H1 (cell line): ENCODE results near the gene ASB1. TPM values are rescaled to one million over a fixed set of nuclear protein-coding genes. Genes with fewer than 3 reads are reported as not detected.

Experiments
- CTCF ChIA-PET: fragments of 300-600 bp; sonication (Branson Sonifier 250); formaldehyde crosslinking; loops from one replicate; lab custom pipeline; 2021; ENCODE audit not compliant: partially characterized antibody; lab: Charles Lee
- POLR2A ChIA-PET: fragments of 300-600 bp; sonication (Branson Sonifier 250); formaldehyde crosslinking; loops from one replicate; lab custom pipeline; 2021; ENCODE audit warnings: inconsistent platforms; ENCODE audit not compliant: partially characterized antibody; lab: Charles Lee
- DNase-seq, 2 experiments: peaks; one replicate each; pipeline versions ENCODE4 v3.0.0 to v3.0.0-alpha.2; 2010 to 2022; ENCODE audit warnings: low spot score in 2 of 2, low read depth in 1 of 2, mixed read lengths in 1 of 2
- FAIRE-seq: peaks from 2 replicates; lab custom pipeline; 2011; peaks lifted over from hg19 to GRCh38; lab: Jason Lieb, UNC
- H2AFZ ChIP-seq: 2 replicates; pipeline ENCODE4 v1.8.1; 2012; ENCODE audit warnings: low read length, inconsistent platforms
- H2AK5ac ChIP-seq: 2 replicates; pipeline ENCODE4 v1.6.1; 2013; ENCODE audit warnings: low read depth, low read length
- H2BK120ac ChIP-seq: replicated peaks from 2 replicates; pipeline ENCODE3; 2013; ENCODE audit warnings: low read depth, low read length, inconsistent platforms
- H2BK12ac ChIP-seq: 2 replicates; pipeline ENCODE4 v1.6.1; 2013; ENCODE audit warnings: low read depth, low read length
- H2BK15ac ChIP-seq: 2 replicates; pipeline ENCODE4 v1.6.1; 2013; ENCODE audit warnings: low read length
- H2BK20ac ChIP-seq: 2 replicates; pipeline ENCODE4 v1.6.1; 2013; ENCODE audit warnings: low read length
- H2BK5ac ChIP-seq: 2 replicates; pipeline ENCODE4 v1.6.1; 2013; ENCODE audit warnings: low read depth, low read length
- H3K14ac ChIP-seq: 2 replicates; pipeline ENCODE4 v1.6.1; 2013; ENCODE audit warnings: inconsistent platforms; ENCODE audit not compliant: insufficient read length
- H3K18ac ChIP-seq: 2 replicates; pipeline ENCODE4 v1.6.1; 2013; ENCODE audit warnings: low read length; ENCODE audit errors: extremely low read depth
- H3K23ac ChIP-seq: 2 replicates; pipeline ENCODE4 v1.6.1; 2013; ENCODE audit warnings: inconsistent platforms; ENCODE audit not compliant: insufficient read length
- H3K23me2 ChIP-seq: 2 replicates; pipeline ENCODE4 v1.6.1; 2013; ENCODE audit warnings: low read depth, low read length
- H3K27ac ChIP-seq: 2 replicates; pipeline ENCODE4 v1.6.1; 2011; ENCODE audit warnings: low read depth, low read length, inconsistent platforms
- H3K27me3 ChIP-seq, 4 experiments: replicated peaks in 1 of 4; 1 replicate in 1 of 4; 2 replicates in 3 of 4; pipeline versions ENCODE4 v1.6.1 to v1.8.1; 2011 to 2013; ENCODE audit warnings: low read length in 3 of 4, mild to moderate bottlenecking in 3 of 4, inconsistent platforms in 2 of 4, mixed read lengths in 2 of 4, moderate library complexity in 1 of 4; ENCODE audit not compliant: control insufficient read depth in 3 of 4, insufficient read depth in 3 of 4; ENCODE audit errors: extremely low read depth in 1 of 4
- H3K36me3 ChIP-seq, 4 experiments: 2 replicates each; pipeline versions ENCODE4 v1.6.1 to v1.8.1; 2011 to 2013; ENCODE audit warnings: mild to moderate bottlenecking in 4 of 4, low read length in 3 of 4, moderate library complexity in 2 of 4, control low read depth in 1 of 4, inconsistent platforms in 1 of 4; ENCODE audit not compliant: insufficient read depth in 4 of 4, control insufficient read depth in 2 of 4
- H3K4ac ChIP-seq: replicated peaks from 2 replicates; pipeline ENCODE3; 2013; ENCODE audit warnings: low read length, low read depth, mixed read lengths, inconsistent platforms; ENCODE audit not compliant: insufficient read length
- H3K4me1 ChIP-seq, 4 experiments: replicated peaks in 1 of 4; 1 replicate in 1 of 4; 2 replicates in 3 of 4; pipeline versions ENCODE4 v1.6.1 to v1.8.1; 2011 to 2013; ENCODE audit warnings: low read length in 3 of 4, inconsistent platforms in 2 of 4, mixed read lengths in 1 of 4; ENCODE audit not compliant: insufficient read depth in 4 of 4, control insufficient read depth in 3 of 4
- H3K4me2 ChIP-seq, 2 experiments: 2 replicates each; pipeline versions ENCODE4 v1.6.1 to v1.8.1; 2011 to 2013; ENCODE audit warnings: low read depth in 2 of 2, low read length in 2 of 2, control low read depth in 1 of 2, inconsistent platforms in 1 of 2, mild to moderate bottlenecking in 1 of 2; ENCODE audit not compliant: insufficient read depth in 1 of 2
- H3K4me3 ChIP-seq, 4 experiments: fragments of 200-600, 300-600 bp in 1 of 4; sonication (generic), shearing (Covaris generic), sonication (Bioruptor Twin) in 1 of 4; 2 replicates each; pipeline versions ENCODE4 v1.5.1 to v1.8.1; 2011 to 2016; ENCODE audit warnings: low read length in 4 of 4, low read depth in 3 of 4, control low read depth in 2 of 4, inconsistent platforms in 2 of 4, mild to moderate bottlenecking in 2 of 4, mixed read lengths in 1 of 4, moderate library complexity in 1 of 4; ENCODE audit not compliant: insufficient read depth in 2 of 4; ENCODE audit errors: extremely low read depth in 1 of 4
- H3K56ac ChIP-seq: replicated peaks from 2 replicates; pipeline ENCODE3; 2013; ENCODE audit warnings: low read depth, mild to moderate bottlenecking, mixed read lengths, low read length, inconsistent platforms; ENCODE audit not compliant: insufficient read length
- H3K79me1 ChIP-seq: 2 replicates; pipeline ENCODE4 v1.6.1; 2013; ENCODE audit warnings: low read depth, low read length, control low read depth
- H3K79me2 ChIP-seq, 2 experiments: 2 replicates each; pipeline versions ENCODE4 v1.6.1 to v1.8.1; 2012 to 2013; ENCODE audit warnings: low read length in 2 of 2, mild to moderate bottlenecking in 2 of 2, inconsistent platforms in 1 of 2; ENCODE audit not compliant: insufficient read depth in 2 of 2, control insufficient read depth in 1 of 2
- H3K9ac ChIP-seq, 4 experiments: replicated peaks in 1 of 4; 1 replicate in 1 of 4; 2 replicates in 3 of 4; pipeline versions ENCODE4 v1.6.1 to v1.8.1; 2011 to 2013; ENCODE audit warnings: low read depth in 3 of 4, low read length in 3 of 4, control low read depth in 2 of 4, mild to moderate bottlenecking in 2 of 4, moderate library complexity in 2 of 4, inconsistent platforms in 1 of 4; ENCODE audit errors: extremely low read depth in 1 of 4
- H3K9me3 ChIP-seq, 2 experiments: 2 replicates each; pipeline versions ENCODE4 v1.6.1 to v1.8.1; 2012 to 2013; ENCODE audit warnings: mild to moderate bottlenecking in 2 of 2, moderate library complexity in 2 of 2, control low read depth in 1 of 2, inconsistent platforms in 1 of 2, low read depth in 1 of 2, low read length in 1 of 2, mixed read lengths in 1 of 2; ENCODE audit not compliant: insufficient read depth in 2 of 2
- H4K20me1 ChIP-seq, 2 experiments: replicated peaks in 1 of 2; 2 replicates each; pipeline versions ENCODE3 to v1.8.1; 2011 to 2013; ENCODE audit warnings: inconsistent platforms in 2 of 2, low read length in 2 of 2, mild to moderate bottlenecking in 1 of 2; ENCODE audit not compliant: insufficient read depth in 2 of 2, control insufficient read depth in 1 of 2
- H4K5ac ChIP-seq: 2 replicates; pipeline ENCODE4 v1.6.1; 2013; ENCODE audit warnings: low read length, low read depth, mixed read lengths, inconsistent platforms; ENCODE audit not compliant: insufficient read length
- H4K8ac ChIP-seq: 2 replicates; pipeline ENCODE4 v1.8.0; 2013; ENCODE audit warnings: mild to moderate bottlenecking, moderate library complexity, low read length, inconsistent platforms; ENCODE audit not compliant: insufficient read depth; ENCODE audit errors: extremely low read depth
- H4K91ac ChIP-seq: replicated peaks from 2 replicates; pipeline ENCODE3; 2013; ENCODE audit warnings: low read length, mixed read lengths, inconsistent platforms; ENCODE audit not compliant: insufficient read length
- CBX8 ChIP-seq: fragments of 300-800, 300-1000 bp; sonication (generic); IDR thresholded peaks from 2 replicates; pipeline ENCODE4 v1.7.1; 2016; ENCODE audit warnings: low read depth, low read length, borderline replicate concordance
- NRF1 ChIP-seq: IDR thresholded peaks from 2 replicates; pipeline ENCODE4 v1.6.1; 2011; ENCODE audit warnings: mild to moderate bottlenecking, low read depth, low read length, improper control_type of control experiment
- SP4 ChIP-seq: IDR thresholded peaks from 2 replicates; pipeline ENCODE4 v1.6.1; 2012; ENCODE audit warnings: low read length, inconsistent platforms
- YY1 ChIP-seq: IDR thresholded peaks from 2 replicates; pipeline ENCODE4 v1.6.1; 2011; ENCODE audit warnings: low read depth, mild to moderate bottlenecking, low read length
- WGBS, 2 experiments: shearing (Covaris generic) in 1 of 2; methylation state at CpG; one replicate each; pipeline versions ENCODE4 v1.1.6 to v1.1.7; 2013 to 2015; ENCODE audit warnings: low lambda C conversion rate in 2 of 2, mixed read lengths in 2 of 2, inconsistent platforms in 1 of 2, low coverage in 1 of 2, missing lambda C conversion rate in 1 of 2; ENCODE audit not compliant: insufficient replicate concordance in 2 of 2, insufficient coverage in 1 of 2, insufficient read length in 1 of 2; ENCODE audit errors: extremely low coverage in 1 of 2, missing lambda C conversion rate in 1 of 2; 5-methylcytosine and 5-hydroxymethylcytosine counted together
- polyA plus RNA-seq, 7 experiments: library from polyadenylated mRNA; depleted of rRNA in 3 of 7; stranded (reverse) in 5 of 7; unstranded in 2 of 7; fragments of >200 nt in 5 of 7; fragments of 200-250 nt in 2 of 7; gene quantifications; 1 replicate in 5 of 7; 2 replicates in 1 of 7; 4 replicates in 1 of 7; pipeline versions ENCODE4 v1.2.1 to v1.2.3, GENCODE V29; 2011 to 2013; ENCODE audit warnings: missing spikeins in 2 of 7, mixed read lengths in 2 of 7
- total RNA-seq: library from RNA; stranded (reverse); fragmentation: NEBNext Ultra II Directional; extraction: Animal tissue kit (Norgen Biotek cat#: 25700); gene quantifications from 2 replicates; pipeline ENCODE4 v1.2.1, GENCODE V29; 2021
- TF ChIP-seq, protein P1 (sequence below): IDR thresholded peaks from 2 replicates; pipeline ENCODE4 v1.6.1; 2012; ENCODE audit warnings: inconsistent platforms
- TF ChIP-seq, protein P2 (sequence below), 3 experiments: IDR thresholded peaks; 1 replicate in 2 of 3; 2 replicates in 1 of 3; pipeline versions ENCODE4 v1.5.1 to v1.6.1; 2011; ENCODE audit warnings: low read length in 3 of 3, mild to moderate bottlenecking in 3 of 3, inconsistent platforms in 2 of 3, low read depth in 1 of 3, moderate library complexity in 1 of 3; ENCODE audit not compliant: insufficient read depth in 1 of 3; ENCODE audit errors: control extremely low read depth in 1 of 3

ASB1 gene
- total and polyA plus RNA-seq, 2 of the 8 experiments (the other 6 are each of a cell fraction or from before 2014, with no cell fraction given) = 24.1 to 36.0 TPM

DNA sequence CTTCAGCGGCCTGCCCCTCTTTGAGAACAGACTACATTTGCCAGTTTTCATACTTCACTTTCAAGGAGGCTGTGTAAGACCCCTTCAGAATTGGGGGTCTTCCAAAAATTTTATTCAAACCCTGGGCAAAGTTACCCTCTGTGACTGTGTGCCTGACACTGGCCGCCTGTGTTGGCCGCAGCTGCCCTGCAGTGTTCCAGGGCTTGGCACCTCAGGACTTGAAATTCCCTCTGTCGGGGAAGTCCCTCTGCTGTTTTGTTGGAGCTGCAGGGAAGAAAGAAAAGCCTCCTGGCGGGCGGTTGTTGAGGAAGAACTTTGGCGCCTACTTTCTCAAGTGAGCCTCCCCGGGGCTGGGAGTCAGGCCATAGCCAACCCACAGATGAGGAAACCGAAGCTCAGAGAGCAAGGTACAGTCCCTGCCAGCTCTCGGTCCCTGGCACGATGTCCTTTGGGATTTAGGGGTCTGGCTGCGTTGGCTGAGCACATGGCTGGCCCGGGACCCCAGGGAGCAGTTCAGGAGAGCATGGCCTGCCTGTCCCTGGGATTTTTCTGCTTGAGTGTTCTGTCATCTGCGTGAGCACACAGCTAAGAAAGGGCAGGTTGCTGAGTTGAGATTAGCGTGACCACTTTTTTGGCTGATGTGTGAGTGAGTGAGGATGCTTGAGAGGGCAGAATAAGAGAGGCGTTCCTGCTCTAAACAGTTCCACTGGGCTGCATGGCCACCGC lies 17.9 kb upstream of the ASB1 start:
- H3K4ac ChIP-seq = no peak overlapping the region
- H4K91ac ChIP-seq = no peak overlapping the region
- H3K27ac ChIP-seq = no peak overlapping the region
- no peaks in the 10 kb centered on the region for H3K79me2 ChIP-seq
- DNase-seq = no peak
- H3K36me3 ChIP-seq = no peaks in the 10 kb centered on the region
- no peak overlapping the region; the same call in 1 of the 2 replicates for H3K18ac ChIP-seq
- H3K9ac ChIP-seq = no peak overlapping the region; a peak in 1 of 7 replicates
- H3K23me2 ChIP-seq = no peaks in the 10 kb centered on the region
- WGBS, 2 experiments = 85% methylated on average over 17 of the region's 17 CpGs; no CpG with 5 or more reads in 1 of the 2 experiments
- POLR2A ChIA-PET = interaction anchor here (1.2 to 1.9 kb wide), 3 partner anchors 12 to 119 kb away, joined by 3 to 5 read pairs (median 3); no protein-coding TSS in a partner anchor
- H2BK20ac ChIP-seq = no peak overlapping the region
- no peak overlapping the region for H4K8ac ChIP-seq
- H3K23ac ChIP-seq = no peak overlapping the region
- H3K27me3 ChIP-seq = no peaks in the 10 kb centered on the region
- no peak overlapping the region for H2AK5ac ChIP-seq
- H3K4me2 ChIP-seq = no peak overlapping the region; a peak in 1 of 4 replicates
- H2BK15ac ChIP-seq = no peak overlapping the region
- no peak overlapping the region for H2BK12ac ChIP-seq
- H3K56ac ChIP-seq = peak overlapping the region; percentile 32
- H2BK120ac ChIP-seq = no peak overlapping the region
- H4K5ac ChIP-seq = no peak overlapping the region
- H3K79me1 ChIP-seq = peaks cover 4% of the 10 kb centered on the region; the same call in 1 of the 2 replicates
- FAIRE-seq = no peak
- no peaks in the 10 kb centered on the region for H4K20me1 ChIP-seq
- no peaks in the 10 kb centered on the region for H3K9me3 ChIP-seq
- H3K14ac ChIP-seq = no peak overlapping the region
- H3K4me1 ChIP-seq = peaks cover 0 to 11% (median 5%) of the 10 kb centered on the region in 4 experiments; a peak in 5 of 7 replicates
- TF ChIP-seq, protein P1, sequence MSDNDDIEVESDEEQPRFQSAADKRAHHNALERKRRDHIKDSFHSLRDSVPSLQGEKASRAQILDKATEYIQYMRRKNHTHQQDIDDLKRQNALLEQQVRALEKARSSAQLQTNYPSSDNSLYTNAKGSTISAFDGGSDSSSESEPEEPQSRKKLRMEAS = 0 out of 2 replicates have a peak, but pooled peaks have one; percentile 17
- TF ChIP-seq YY1 (no peak), SP4 (no peak), CBX8 (no peak), NRF1 (no peak)
- TF ChIP-seq, protein P2, sequence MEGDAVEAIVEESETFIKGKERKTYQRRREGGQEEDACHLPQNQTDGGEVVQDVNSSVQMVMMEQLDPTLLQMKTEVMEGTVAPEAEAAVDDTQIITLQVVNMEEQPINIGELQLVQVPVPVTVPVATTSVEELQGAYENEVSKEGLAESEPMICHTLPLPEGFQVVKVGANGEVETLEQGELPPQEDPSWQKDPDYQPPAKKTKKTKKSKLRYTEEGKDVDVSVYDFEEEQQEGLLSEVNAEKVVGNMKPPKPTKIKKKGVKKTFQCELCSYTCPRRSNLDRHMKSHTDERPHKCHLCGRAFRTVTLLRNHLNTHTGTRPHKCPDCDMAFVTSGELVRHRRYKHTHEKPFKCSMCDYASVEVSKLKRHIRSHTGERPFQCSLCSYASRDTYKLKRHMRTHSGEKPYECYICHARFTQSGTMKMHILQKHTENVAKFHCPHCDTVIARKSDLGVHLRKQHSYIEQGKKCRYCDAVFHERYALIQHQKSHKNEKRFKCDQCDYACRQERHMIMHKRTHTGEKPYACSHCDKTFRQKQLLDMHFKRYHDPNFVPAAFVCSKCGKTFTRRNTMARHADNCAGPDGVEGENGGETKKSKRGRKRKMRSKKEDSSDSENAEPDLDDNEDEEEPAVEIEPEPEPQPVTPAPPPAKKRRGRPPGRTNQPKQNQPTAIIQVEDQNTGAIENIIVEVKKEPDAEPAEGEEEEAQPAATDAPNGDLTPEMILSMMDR (IDR thresholded peaks at IDR 0.05; ENCODE audit: control extremely low read depth in 1 of 3, insufficient read depth in 1 of 3, low read depth in 1 of 3, low read length in 3 of 3) = 0 out of 4 replicates have a peak, but pooled peaks of 1 of the 3 experiments have one; percentile 3
- TF ChIP-seq, all 59 proteins: peak for 2
- Histone ChIP-seq H2BK5ac (no peak overlapping the region), H3K4me3 (no peak overlapping the region), H2AFZ (no peak overlapping the region)
- CTCF ChIA-PET = interaction anchor here (1.1 to 2.0 kb wide), 5 partner anchors 14 to 51 kb away, joined by 3 to 7 read pairs (median 5); no protein-coding TSS in a partner anchor
